GM12891 (cell line): ENCODE measurements around the gene FAM83F.

Source experiments
- DNase-seq: peaks from one replicate; pipeline ENCODE4 v3.0.0; 2011; ENCODE audit warnings: low spot score; ENCODE audit not compliant: insufficient read length
- FAIRE-seq: peaks from 2 replicates; lab custom pipeline; 2011; peaks lifted over from hg19 to GRCh38; lab: Jason Lieb, UNC
- PAX5 ChIP-seq: IDR thresholded peaks from 2 replicates; pipeline ENCODE4 v1.6.1; 2011; ENCODE audit warnings: low read length, moderate library complexity, mild to moderate bottlenecking; ENCODE audit not compliant: insufficient read depth, severe bottlenecking
- POLR2A ChIP-seq: IDR thresholded peaks from 2 replicates; pipeline ENCODE4 v1.6.1; 2011; ENCODE audit warnings: low read depth, low read length, control low read depth
- POLR2AphosphoS5 ChIP-seq: IDR thresholded peaks from 2 replicates; pipeline ENCODE4 v1.6.1; 2011; ENCODE audit warnings: low read depth, low read length, control low read depth
- POU2F2 ChIP-seq: IDR thresholded peaks from 2 replicates; pipeline ENCODE4 v1.6.1; 2011; ENCODE audit warnings: low read depth, mild to moderate bottlenecking, control low read depth, low read length, moderate library complexity
- SPI1 ChIP-seq: IDR thresholded peaks from 2 replicates; pipeline ENCODE4 v1.6.1; 2011; ENCODE audit warnings: low read depth, low read length, control low read depth
- TAF1 ChIP-seq: IDR thresholded peaks from 2 replicates; pipeline ENCODE4 v1.6.1; 2011; ENCODE audit warnings: low read depth, low read length, control low read depth

Gene FAM83F

GRCh38 chr22:39954584-39955055 is 40.1 kb upstream of the FAM83F start:
- TF ChIP-seq PAX5 (peak; percentile 64), POLR2A (no peak)
- DNase-seq (no peak), FAIRE-seq (peak; percentile 60)

- no peak for DNase-seq
- no peak for FAIRE-seq
- no peak for TF ChIP-seq TAF1
- TF ChIP-seq POU2F2: no peak
- no peak for TF ChIP-seq PAX5
- no peak for TF ChIP-seq POLR2A
- no peak for TF ChIP-seq SPI1
These were observed 39.1 kb upstream of the FAM83F start for GRCh38 chr22:39955675-39956074.

DNA sequence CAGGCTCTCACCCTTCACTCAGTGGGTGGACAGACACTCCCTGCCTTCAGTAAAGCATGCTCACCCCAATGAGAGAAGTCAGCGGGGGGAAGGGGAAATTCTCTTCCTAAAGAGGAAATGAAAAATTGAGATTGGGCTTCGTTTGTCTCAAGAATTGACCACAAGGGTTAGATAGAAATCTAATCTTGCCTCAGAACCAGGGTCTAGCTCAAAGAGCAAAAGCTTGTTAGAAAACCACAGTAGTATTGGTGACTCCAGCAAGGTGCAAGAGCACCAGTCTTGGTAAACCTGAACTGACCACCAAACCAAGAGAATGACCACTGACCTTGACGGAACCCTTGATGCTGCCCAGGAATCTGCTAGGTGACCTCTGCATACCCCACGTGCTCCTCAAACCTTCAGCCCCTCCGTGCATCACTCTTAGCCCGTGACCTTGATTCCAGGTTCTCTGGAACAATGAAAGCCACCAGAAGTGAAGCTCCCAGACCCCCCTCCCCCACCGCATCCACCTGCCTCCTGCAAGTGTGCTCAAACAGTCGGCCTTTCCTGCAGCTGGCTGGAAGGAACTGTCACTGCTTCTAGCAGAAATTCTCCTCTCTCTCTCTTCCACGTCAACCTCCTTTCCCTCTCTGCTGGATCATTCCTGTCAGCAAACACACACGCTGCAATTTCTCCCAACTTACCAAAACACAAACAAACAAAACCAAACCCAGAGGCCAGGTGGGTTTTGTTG is 37.7 kb upstream of the FAM83F start:
- peak; percentile 94 for FAIRE-seq
- TF ChIP-seq TAF1: no peak
- 0 out of 2 replicates have a peak, but pooled peaks have one; percentile 15 for TF ChIP-seq POU2F2
- peak; percentile 95 for TF ChIP-seq SPI1

DNA sequence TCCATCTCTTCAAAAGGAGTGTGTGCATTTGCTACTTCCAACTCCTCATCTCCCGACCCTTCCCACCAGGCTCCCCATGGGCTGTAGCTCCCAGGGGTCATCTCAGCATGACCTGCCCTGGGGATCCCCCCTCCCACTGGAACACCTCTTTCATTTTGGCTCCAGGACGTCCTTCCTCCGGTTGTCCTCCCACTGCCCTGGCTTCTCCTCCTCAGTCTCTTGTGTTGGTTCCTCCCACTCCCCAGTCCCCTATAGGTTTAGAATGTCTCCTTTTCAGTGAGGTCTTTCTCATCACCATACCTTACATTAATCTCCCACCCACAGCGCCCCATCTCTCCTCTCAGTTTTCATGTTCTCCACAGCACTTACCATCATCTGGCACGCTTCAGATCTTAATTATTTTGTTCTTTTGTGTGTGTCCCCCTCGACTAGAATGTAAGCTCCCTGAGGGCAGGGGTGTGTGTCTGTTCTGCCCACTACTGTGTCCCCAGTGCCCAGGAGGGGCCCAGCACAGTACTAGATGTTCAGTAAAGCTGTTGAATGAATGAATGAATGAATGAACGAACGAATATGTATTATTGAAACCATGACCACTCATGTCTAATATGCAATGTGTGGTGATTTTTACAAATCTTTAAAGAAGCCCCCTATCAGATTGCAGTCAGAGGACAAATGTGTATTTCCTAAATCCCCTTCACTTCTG is 36.6 kb upstream of the FAM83F start:
- no peak for FAIRE-seq
- no peak for DNase-seq
- TF ChIP-seq TAF1 (no peak), POLR2AphosphoS5 (no peak), POLR2A (no peak), PAX5 (no peak), SPI1 (no peak), POU2F2 (no peak)

More for the DNA sequence above, 37.7 kb upstream of the FAM83F start:
- DNase-seq: peak; percentile 24

GRCh38 chr22:39958949-39959639 is 35.7 kb upstream of the FAM83F start:
- FAIRE-seq (peak; percentile 23), DNase-seq (no peak)
- TF ChIP-seq PAX5 (no peak), SPI1 (no peak), POU2F2 (no peak)

GRCh38 chr22:39959640-39960447 is 34.9 kb upstream of the FAM83F start, which contains the start of gene TMA7B:
Gene TMA7B (plus strand): TSS chr22:39960397. CDS start chr22:39964375, 3,978 bp downstream.
- no peak for TF ChIP-seq SPI1
- TF ChIP-seq POU2F2: no peak
- no peak for TF ChIP-seq TAF1
- no peak for TF ChIP-seq POLR2A
- no peak for TF ChIP-seq POLR2AphosphoS5
- no peak for TF ChIP-seq PAX5
- no peak for DNase-seq
- peak; percentile 94 for FAIRE-seq

DNA sequence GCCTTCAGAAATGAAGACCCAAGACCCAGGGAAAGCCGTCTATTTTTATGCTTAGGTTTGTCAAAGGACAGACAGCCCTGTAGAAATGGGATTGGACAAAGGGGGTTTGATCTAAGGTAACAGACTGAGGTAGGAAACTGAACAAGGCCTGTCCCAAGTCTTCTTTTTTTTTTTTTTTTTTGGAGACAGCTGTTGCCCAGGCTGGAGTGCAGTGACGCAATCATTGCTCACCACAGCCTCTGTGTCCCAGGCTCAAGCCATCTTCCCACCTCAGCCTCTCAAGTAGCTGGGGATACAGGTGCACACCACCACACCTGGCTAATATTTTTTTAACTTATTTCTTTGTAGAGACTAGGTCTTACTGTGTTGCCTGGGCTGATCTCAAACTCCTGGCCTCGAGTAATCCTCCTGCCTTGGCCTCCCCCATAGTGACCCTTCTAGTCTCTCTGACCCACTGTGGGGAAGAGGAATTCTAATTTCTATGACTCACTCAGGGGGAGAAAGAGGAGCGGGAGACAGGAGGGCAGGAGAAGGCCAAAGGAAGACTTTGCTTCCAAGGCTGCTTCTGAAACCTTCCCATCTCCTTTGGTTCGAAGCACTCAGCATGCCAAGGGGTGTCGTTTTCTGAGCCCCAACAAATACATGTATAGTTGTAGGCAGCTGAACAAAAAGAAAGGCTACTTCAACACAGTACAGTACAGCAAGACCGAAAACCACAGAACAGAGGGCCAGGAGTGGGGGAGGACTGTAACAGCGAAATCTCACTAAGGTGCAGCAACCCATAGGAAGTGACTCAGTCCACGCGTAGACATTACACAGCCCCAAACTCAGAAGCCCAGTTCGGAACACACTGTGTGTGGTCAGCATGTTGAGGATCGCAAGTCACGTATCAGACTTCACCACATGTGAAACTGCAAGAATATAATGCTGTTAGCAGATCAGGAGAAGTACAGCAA is 33.7 kb upstream of the FAM83F start:
- DNase-seq (peak; percentile 38), FAIRE-seq (peak; percentile 100)
- TF ChIP-seq POLR2AphosphoS5 (no peak), POU2F2 (peak; percentile 58; the same call in 1 of the 2 replicates), SPI1 (peak; percentile 41; the same call in 1 of the 2 replicates), PAX5 (peak; percentile 83)

DNA sequence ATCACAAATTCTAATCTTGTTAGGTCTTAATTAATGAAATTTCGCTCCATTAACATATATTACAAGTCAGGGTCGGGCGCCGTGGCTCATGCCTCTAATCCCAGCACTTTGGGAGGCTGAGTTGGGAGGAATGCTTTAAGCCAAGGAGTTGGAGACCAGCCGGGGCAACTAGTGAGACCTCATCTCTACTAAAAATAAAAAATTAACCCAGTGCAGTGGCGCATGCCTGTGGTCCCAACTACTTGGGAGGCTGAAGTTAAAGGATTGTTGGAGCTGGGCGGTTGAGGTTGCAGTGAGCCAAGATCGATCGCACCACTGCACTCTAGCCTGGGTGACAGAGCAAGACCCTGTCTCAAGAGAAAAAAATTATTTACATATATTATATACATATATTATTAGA is 32.7 kb upstream of the FAM83F start:
- no peak for FAIRE-seq
- no peak for TF ChIP-seq POU2F2
- TF ChIP-seq TAF1: no peak
- no peak for TF ChIP-seq SPI1
- no peak for TF ChIP-seq POLR2AphosphoS5
- TF ChIP-seq POLR2A: no peak
- no peak for TF ChIP-seq PAX5
- DNase-seq: no peak

GRCh38 chr22:39965748-39966147 is 29.0 kb upstream of the FAM83F start:
- TF ChIP-seq POU2F2 (no peak), PAX5 (no peak), TAF1 (no peak), POLR2A (no peak), POLR2AphosphoS5 (no peak), SPI1 (no peak)
- FAIRE-seq: no peak
- DNase-seq: no peak
